ENCODE measurements around the gene CACNG1.

DNA sequence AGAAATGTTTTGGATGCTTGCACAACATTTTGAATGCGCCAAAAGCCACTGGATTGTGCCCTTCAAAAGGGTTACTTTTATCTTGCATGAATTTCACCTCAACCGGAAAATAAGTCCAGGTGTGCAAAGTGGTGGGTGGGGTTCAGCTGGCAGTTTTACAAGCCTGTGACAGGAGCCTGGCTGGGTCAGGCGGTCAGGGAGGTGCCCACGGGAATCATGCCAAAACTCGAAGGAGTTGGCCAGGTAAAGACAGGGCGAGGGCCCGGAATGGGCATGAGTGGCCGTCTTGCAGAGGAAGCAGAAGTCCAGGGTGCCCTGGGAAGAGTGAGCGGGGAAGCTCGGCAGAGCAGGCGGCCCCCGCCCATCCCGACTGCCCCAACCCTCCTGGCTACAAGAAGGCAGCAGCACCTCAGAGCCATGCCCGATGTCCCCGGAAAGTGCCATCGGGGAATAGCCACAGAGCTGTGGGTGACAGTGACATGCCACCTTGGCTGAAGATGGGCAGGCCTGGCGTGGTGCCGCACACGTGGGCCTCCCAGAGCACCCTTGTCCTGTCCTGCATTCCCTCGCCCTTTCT, 19.1 kb upstream of the CACNG1 start:
- TF ChIP-seq POLR2AphosphoS5 (IDR thresholded peaks at IDR 0.05; ENCODE audit: low read depth), result no peak
- TF ChIP-seq, protein P1, sequence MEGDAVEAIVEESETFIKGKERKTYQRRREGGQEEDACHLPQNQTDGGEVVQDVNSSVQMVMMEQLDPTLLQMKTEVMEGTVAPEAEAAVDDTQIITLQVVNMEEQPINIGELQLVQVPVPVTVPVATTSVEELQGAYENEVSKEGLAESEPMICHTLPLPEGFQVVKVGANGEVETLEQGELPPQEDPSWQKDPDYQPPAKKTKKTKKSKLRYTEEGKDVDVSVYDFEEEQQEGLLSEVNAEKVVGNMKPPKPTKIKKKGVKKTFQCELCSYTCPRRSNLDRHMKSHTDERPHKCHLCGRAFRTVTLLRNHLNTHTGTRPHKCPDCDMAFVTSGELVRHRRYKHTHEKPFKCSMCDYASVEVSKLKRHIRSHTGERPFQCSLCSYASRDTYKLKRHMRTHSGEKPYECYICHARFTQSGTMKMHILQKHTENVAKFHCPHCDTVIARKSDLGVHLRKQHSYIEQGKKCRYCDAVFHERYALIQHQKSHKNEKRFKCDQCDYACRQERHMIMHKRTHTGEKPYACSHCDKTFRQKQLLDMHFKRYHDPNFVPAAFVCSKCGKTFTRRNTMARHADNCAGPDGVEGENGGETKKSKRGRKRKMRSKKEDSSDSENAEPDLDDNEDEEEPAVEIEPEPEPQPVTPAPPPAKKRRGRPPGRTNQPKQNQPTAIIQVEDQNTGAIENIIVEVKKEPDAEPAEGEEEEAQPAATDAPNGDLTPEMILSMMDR (IDR thresholded peaks at IDR 0.05; ENCODE audit: insufficient read depth, low read length), result no peak
- TF ChIP-seq SPI1 (IDR thresholded peaks at IDR 0.05; ENCODE audit: borderline replicate concordance, low read depth), result no peak
